ENCODE measurements around the gene PDZRN4.

The PDZRN4 gene

DNA sequence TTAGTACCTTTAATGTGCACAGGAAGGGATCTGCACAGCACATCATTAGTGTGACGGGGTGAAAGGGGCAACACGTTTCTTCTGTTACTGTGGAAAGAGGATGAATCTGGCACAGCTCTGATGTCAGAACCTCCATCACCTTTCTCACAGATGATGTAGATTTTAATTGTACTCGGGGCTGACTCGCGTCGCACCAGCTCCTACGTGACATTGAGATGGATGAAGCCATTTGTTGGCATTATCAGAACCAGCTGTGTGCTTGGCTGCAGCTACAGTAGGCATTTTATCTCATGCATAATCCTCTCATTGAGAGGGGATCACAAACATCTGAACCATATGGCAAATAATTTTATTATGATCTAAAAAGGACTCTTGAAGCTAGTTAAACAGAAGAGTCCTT lies 173.6 kb downstream of the PDZRN4 start:
- Histone ChIP-seq H3K4me2 (ENCODE audit: low read length) (no peak overlapping the region), H3K4ac (ENCODE audit: low read depth, low read length) (no peak overlapping the region), H4K12ac (ENCODE audit: low read depth, low read length) (no peak overlapping the region), H2BK5ac (ENCODE audit: low read depth, low read length, poor library complexity) (no peak overlapping the region), H3K27me3 (ENCODE audit: insufficient read depth, low read length) (no peaks in the 10 kb centered on the region), H3K79me1 (ENCODE audit: low read length) (no peaks in the 10 kb centered on the region), H2BK120ac (ENCODE audit: insufficient read depth, low read length, poor library complexity) (no peak overlapping the region), H2AK5ac (ENCODE audit: low read length) (no peak overlapping the region), H4K8ac (ENCODE audit: low read depth, low read length) (no peak overlapping the region), H3K23ac (ENCODE audit: low read length) (no peak overlapping the region), H2BK12ac (ENCODE audit: low read length) (no peak overlapping the region), H4K91ac (ENCODE audit: low read depth, low read length) (no peak overlapping the region), H3K27ac (ENCODE audit: low read depth, low read length) (no peak overlapping the region), H3K18ac (ENCODE audit: low read length) (no peak overlapping the region), H3K36me3 (ENCODE audit: control insufficient read depth in 1 of 2, insufficient read depth in 2 of 2, low read length in 2 of 2) (no peaks in the 10 kb centered on the region), H3K9me3 (ENCODE audit: insufficient read depth, low read depth, low read length) (no peaks in the 10 kb centered on the region), H3K4me1 (ENCODE audit: control insufficient read depth in 1 of 2, insufficient read depth in 2 of 2, low read length in 2 of 2) (no peaks in the 10 kb centered on the region), H3K79me2 (ENCODE audit: control insufficient read depth, insufficient read depth, low read length, poor library complexity) (no peaks in the 10 kb centered on the region), H3K4me3 (ENCODE audit: low read depth, low read length) (no peak overlapping the region), H2AFZ (ENCODE audit: insufficient read depth, low read length, poor library complexity) (no peak overlapping the region), H3K14ac (ENCODE audit: low read length) (no peak overlapping the region), H3K9ac (ENCODE audit: low read length) (peak overlapping the region; percentile 52)
- no peak for DNase-seq
- no CpG with 5 or more reads among the region's 7 CpGs for WGBS (ENCODE audit: extremely low coverage, insufficient coverage, insufficient read length)

- no peak overlapping the region for H2BK5ac ChIP-seq (ENCODE audit: low read depth, low read length, poor library complexity)
- no peaks in the 10 kb centered on the region for H3K27me3 ChIP-seq (ENCODE audit: insufficient read depth, low read length)
- no peak overlapping the region for H3K4me2 ChIP-seq (ENCODE audit: low read length)
- H2AK5ac ChIP-seq (ENCODE audit: low read length), result no peak overlapping the region
- no peak overlapping the region for H2BK120ac ChIP-seq (ENCODE audit: insufficient read depth, low read length, poor library complexity)
- H2AFZ ChIP-seq (ENCODE audit: insufficient read depth, low read length, poor library complexity), result no peak overlapping the region
- no peak overlapping the region for H4K12ac ChIP-seq (ENCODE audit: low read depth, low read length)
- H3K79me2 ChIP-seq (ENCODE audit: control insufficient read depth, insufficient read depth, low read length, poor library complexity), result no peaks in the 10 kb centered on the region
- H3K18ac ChIP-seq (ENCODE audit: low read length), result no peak overlapping the region
- H3K4ac ChIP-seq (ENCODE audit: low read depth, low read length), result no peak overlapping the region
- no peaks in the 10 kb centered on the region for H3K4me1 ChIP-seq (ENCODE audit: control insufficient read depth in 1 of 2, insufficient read depth in 2 of 2, low read length in 2 of 2)
- no peaks in the 10 kb centered on the region for H3K36me3 ChIP-seq (ENCODE audit: control insufficient read depth in 1 of 2, insufficient read depth in 2 of 2, low read length in 2 of 2)
- H3K9ac ChIP-seq (ENCODE audit: low read length), result no peak overlapping the region
- H3K9me3 ChIP-seq (ENCODE audit: insufficient read depth, low read depth, low read length), result no peaks in the 10 kb centered on the region
- no peak overlapping the region for H4K91ac ChIP-seq (ENCODE audit: low read depth, low read length)
- H3K27ac ChIP-seq (ENCODE audit: low read depth, low read length), result no peak overlapping the region
- no peak overlapping the region for H2BK12ac ChIP-seq (ENCODE audit: low read length)
- no CpG with 5 or more reads among the region's 1 CpG for WGBS (ENCODE audit: extremely low coverage, insufficient coverage, insufficient read length)
- H3K79me1 ChIP-seq (ENCODE audit: low read length), result no peaks in the 10 kb centered on the region
- H3K4me3 ChIP-seq (ENCODE audit: low read depth, low read length), result no peak overlapping the region
- H3K23ac ChIP-seq (ENCODE audit: low read length), result no peak overlapping the region
- no peak overlapping the region for H4K8ac ChIP-seq (ENCODE audit: low read depth, low read length)
- no peak overlapping the region for H3K14ac ChIP-seq (ENCODE audit: low read length)
- DNase-seq, result no peak
These were observed 174.4 kb downstream of the PDZRN4 start for GRCh38 chr12:41362510-41362909.

DNA sequence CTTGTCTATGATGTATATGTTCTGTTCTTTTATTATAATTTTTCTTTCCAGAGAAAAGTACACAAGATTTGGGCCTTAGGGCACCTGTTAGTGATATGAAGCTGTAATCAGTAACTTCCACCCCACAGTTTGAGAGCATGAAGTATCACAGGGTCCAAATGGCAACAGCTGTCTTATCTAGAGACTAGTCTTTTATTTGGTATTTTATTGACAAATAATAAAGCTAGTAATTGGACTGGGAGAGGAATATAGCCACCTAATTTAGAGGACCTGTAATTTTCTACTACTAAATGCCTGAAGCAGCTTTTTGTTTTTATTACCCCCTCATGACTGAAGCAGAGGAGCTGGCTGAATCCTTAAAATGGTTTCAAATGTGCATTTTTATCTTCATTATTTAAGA lies 174.8 kb downstream of the PDZRN4 start:
- Histone ChIP-seq H4K12ac (ENCODE audit: low read depth, low read length) (no peak overlapping the region), H4K91ac (ENCODE audit: low read depth, low read length) (no peak overlapping the region), H2AK5ac (ENCODE audit: low read length) (no peak overlapping the region), H3K23ac (ENCODE audit: low read length) (no peak overlapping the region), H3K79me1 (ENCODE audit: low read length) (no peaks in the 10 kb centered on the region), H2AFZ (ENCODE audit: insufficient read depth, low read length, poor library complexity) (no peak overlapping the region), H3K18ac (ENCODE audit: low read length) (no peak overlapping the region), H3K4me2 (ENCODE audit: low read length) (no peak overlapping the region), H3K4ac (ENCODE audit: low read depth, low read length) (no peak overlapping the region), H3K27ac (ENCODE audit: low read depth, low read length) (no peak overlapping the region), H2BK120ac (ENCODE audit: insufficient read depth, low read length, poor library complexity) (no peak overlapping the region), H3K79me2 (ENCODE audit: control insufficient read depth, insufficient read depth, low read length, poor library complexity) (no peaks in the 10 kb centered on the region), H3K9ac (ENCODE audit: low read length) (no peak overlapping the region), H3K36me3 (ENCODE audit: control insufficient read depth in 1 of 2, insufficient read depth in 2 of 2, low read length in 2 of 2) (no peaks in the 10 kb centered on the region), H2BK12ac (ENCODE audit: low read length) (no peak overlapping the region), H3K14ac (ENCODE audit: low read length) (no peak overlapping the region), H3K4me3 (ENCODE audit: low read depth, low read length) (no peak overlapping the region), H3K9me3 (ENCODE audit: insufficient read depth, low read depth, low read length) (no peaks in the 10 kb centered on the region), H4K8ac (ENCODE audit: low read depth, low read length) (no peak overlapping the region), H2BK5ac (ENCODE audit: low read depth, low read length, poor library complexity) (no peak overlapping the region), H3K27me3 (ENCODE audit: insufficient read depth, low read length) (no peaks in the 10 kb centered on the region), H3K4me1 (ENCODE audit: control insufficient read depth in 1 of 2, insufficient read depth in 2 of 2, low read length in 2 of 2) (no peaks in the 10 kb centered on the region)
- DNase-seq, result no peak

DNA sequence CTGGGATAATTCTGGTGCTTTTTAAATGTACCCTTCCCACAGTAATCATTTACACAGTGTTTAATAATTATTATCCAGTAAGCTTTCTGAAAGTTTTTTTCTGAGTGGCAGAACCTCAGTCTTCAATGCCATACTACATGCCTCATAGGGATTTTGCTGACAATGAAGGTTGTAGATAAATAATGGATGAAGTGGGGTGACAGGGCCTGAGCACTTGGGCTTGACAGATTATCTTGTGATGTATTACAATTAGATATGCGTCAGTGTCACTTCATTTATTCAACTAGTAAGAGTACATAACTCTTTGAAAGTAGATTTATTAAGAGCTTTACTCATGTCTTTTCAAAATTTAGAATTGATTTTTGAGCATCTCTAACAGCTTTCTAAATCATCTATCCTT lies 176.1 kb downstream of the PDZRN4 start:
- Histone ChIP-seq H3K4me1 (ENCODE audit: control insufficient read depth in 1 of 2, insufficient read depth in 2 of 2, low read length in 2 of 2) (no peaks in the 10 kb centered on the region), H4K91ac (ENCODE audit: low read depth, low read length) (no peak overlapping the region), H2BK12ac (ENCODE audit: low read length) (no peak overlapping the region), H3K27me3 (ENCODE audit: insufficient read depth, low read length) (no peaks in the 10 kb centered on the region), H3K9me3 (ENCODE audit: insufficient read depth, low read depth, low read length) (no peaks in the 10 kb centered on the region), H2BK5ac (ENCODE audit: low read depth, low read length, poor library complexity) (no peak overlapping the region), H3K18ac (ENCODE audit: low read length) (no peak overlapping the region), H3K79me2 (ENCODE audit: control insufficient read depth, insufficient read depth, low read length, poor library complexity) (no peaks in the 10 kb centered on the region), H3K14ac (ENCODE audit: low read length) (no peak overlapping the region), H4K12ac (ENCODE audit: low read depth, low read length) (no peak overlapping the region), H3K23ac (ENCODE audit: low read length) (no peak overlapping the region), H3K4ac (ENCODE audit: low read depth, low read length) (no peak overlapping the region), H2AFZ (ENCODE audit: insufficient read depth, low read length, poor library complexity) (no peak overlapping the region), H4K8ac (ENCODE audit: low read depth, low read length) (no peak overlapping the region), H2BK120ac (ENCODE audit: insufficient read depth, low read length, poor library complexity) (no peak overlapping the region), H2AK5ac (ENCODE audit: low read length) (no peak overlapping the region), H3K9ac (ENCODE audit: low read length) (no peak overlapping the region), H3K4me2 (ENCODE audit: low read length) (no peak overlapping the region), H3K36me3 (ENCODE audit: control insufficient read depth in 1 of 2, insufficient read depth in 2 of 2, low read length in 2 of 2) (no peaks in the 10 kb centered on the region), H3K79me1 (ENCODE audit: low read length) (no peaks in the 10 kb centered on the region), H3K4me3 (ENCODE audit: low read depth, low read length) (no peak overlapping the region), H3K27ac (ENCODE audit: low read depth, low read length) (no peak overlapping the region)
- WGBS (ENCODE audit: extremely low coverage, insufficient coverage, insufficient read length), result no CpG with 5 or more reads among the region's 1 CpG
- no peak for DNase-seq

Measured in trophoblast cell (in vitro differentiated cells and primary cell).